ENCODE data around the gene A1BG. TPM values are rescaled to one million over a fixed set of nuclear protein-coding genes. Genes with fewer than 3 reads are reported as not detected.
A peak's percentile ranks its signal among the peaks of the same experiment; 100 is the strongest.
"Not testable (repeated sequence)": the region's sequence is repeated elsewhere in the genome, so short reads cannot be mapped to it uniquely, and the experiment has no call there.

The A1BG gene
- polyA plus RNA-seq, 1 experiment: 15.5 TPM

GRCh38 chr19:58318297-58318696, 35.0 kb downstream of the A1BG start:
- DNase-seq (ENCODE audit: low read depth): no peak

GRCh38 chr19:58317476-58318072, 35.7 kb downstream of the A1BG start:
- no peak for DNase-seq (ENCODE audit: low read depth)
- TF ChIP-seq CTCF (IDR thresholded peaks at IDR 0.05; ENCODE audit: insufficient read depth, low read depth, low read length): no peak
- ChIA-PET CTCF (no interaction called here), POLR2A (no interaction called here)
- H3K36me3 ChIP-seq (ENCODE audit: control insufficient read depth, insufficient read depth, low read length): no peaks in the 10 kb centered on the region
- no peak overlapping the region for H3K4me3 ChIP-seq (ENCODE audit: low read depth, low read length)
- no peaks in the 10 kb centered on the region for H3K27me3 ChIP-seq (ENCODE audit: control insufficient read depth, insufficient read depth, low read length)

More at GRCh38 chr19:58318297-58318696, 35.0 kb downstream of the A1BG start:
- Histone ChIP-seq H3K4me3 (ENCODE audit: low read depth, low read length) (no peak overlapping the region), H3K27me3 (ENCODE audit: control insufficient read depth, insufficient read depth, low read length) (no peaks in the 10 kb centered on the region), H3K36me3 (ENCODE audit: control insufficient read depth, insufficient read depth, low read length) (no peaks in the 10 kb centered on the region)
- ChIA-PET POLR2A (no interaction called here), CTCF (interaction anchor here (0.9 kb wide), 1 partner anchor 202 kb away, joined by 3 read pairs; the partner anchor contains the start of gene ZBTB45)
- TF ChIP-seq CTCF (IDR thresholded peaks at IDR 0.05; ENCODE audit: insufficient read depth, low read depth, low read length): no peak

GRCh38 chr19:58315580-58315979, 37.7 kb downstream of the A1BG start:
- DNase-seq (ENCODE audit: low read depth): no peak

GRCh38 chr19:58311345-58311865, 41.9 kb downstream of the A1BG start:
- CTCF ChIA-PET: no interaction called here

More at GRCh38 chr19:58315580-58315979, 37.7 kb downstream of the A1BG start:
- ChIA-PET POLR2A (no interaction called here), CTCF (no interaction called here)
- Histone ChIP-seq H3K4me3 (ENCODE audit: low read depth, low read length) (no peak overlapping the region), H3K36me3 (ENCODE audit: control insufficient read depth, insufficient read depth, low read length) (no peaks in the 10 kb centered on the region; the same call in 1 of the 2 replicates), H3K27me3 (ENCODE audit: control insufficient read depth, insufficient read depth, low read length) (no peaks in the 10 kb centered on the region)
- TF ChIP-seq CTCF (IDR thresholded peaks at IDR 0.05; ENCODE audit: insufficient read depth, low read depth, low read length): no peak

GRCh38 chr19:58310685-58311084, 42.6 kb downstream of the A1BG start:
- POLR2A ChIA-PET; H3K27me3 ChIP-seq (ENCODE audit: control insufficient read depth, insufficient read depth, low read length); H3K4me3 ChIP-seq (ENCODE audit: low read depth, low read length); H3K36me3 ChIP-seq (ENCODE audit: control insufficient read depth, insufficient read depth, low read length); DNase-seq (ENCODE audit: low read depth); CTCF ChIA-PET: not testable (repeated sequence)
- TF ChIP-seq CTCF (IDR thresholded peaks at IDR 0.05; ENCODE audit: insufficient read depth, low read depth, low read length): peak; percentile 17; the same call in 1 of the 2 replicates

More at GRCh38 chr19:58311345-58311865, 41.9 kb downstream of the A1BG start:
- H3K27me3 ChIP-seq (ENCODE audit: control insufficient read depth, insufficient read depth, low read length): no peaks in the 10 kb centered on the region
- no peak for TF ChIP-seq CTCF (IDR thresholded peaks at IDR 0.05; ENCODE audit: insufficient read depth, low read depth, low read length)
- POLR2A ChIA-PET: no interaction called here
- peaks cover 3% of the 10 kb centered on the region for H3K36me3 ChIP-seq (ENCODE audit: control insufficient read depth, insufficient read depth, low read length)
- no peak for DNase-seq (ENCODE audit: low read depth)
- H3K4me3 ChIP-seq (ENCODE audit: low read depth, low read length): no peak overlapping the region
